Subcutaneous adipose tissue (tissue), 4 donors: ENCODE data around the gene GPRC5A. TPM values are rescaled to one million over a fixed set of nuclear protein-coding genes. Genes with fewer than 3 reads are reported as not detected.

ENCODE experiments used
- CTCF ChIP-seq: fragments of 450-650 bp; IDR thresholded peaks from one replicate; pipeline ENCODE4 v1.5.1; 2016; ENCODE audit warnings: low read depth, mild to moderate bottlenecking, control low read depth, antibody characterized with exemption, moderate library complexity
- total RNA-seq, 4 donors: library from RNA; depleted of rRNA; stranded (reverse); fragments of >200 nt; gene quantifications; one replicate each; pipeline ENCODE4 v1.1.0, GENCODE V29; 2016

GPRC5A gene
- 10 to 100 TPM in 1 of 4 donors, 1 to 10 TPM in 3; 2.7 to 15.7 (median 5.2) TPM for total RNA-seq

GRCh38 chr12:12891080-12891880 lies at the start of gene GPRC5A:
TSS of gene GPRC5A (plus strand) at chr12:12891562. CDS start at chr12:12908250, 16,688 bp downstream.
- no peak for TF ChIP-seq CTCF

- TF ChIP-seq CTCF, result no peak
Measured at GRCh38 chr12:12845794-12846243, 45.5 kb upstream of the GPRC5A start.

DNA sequence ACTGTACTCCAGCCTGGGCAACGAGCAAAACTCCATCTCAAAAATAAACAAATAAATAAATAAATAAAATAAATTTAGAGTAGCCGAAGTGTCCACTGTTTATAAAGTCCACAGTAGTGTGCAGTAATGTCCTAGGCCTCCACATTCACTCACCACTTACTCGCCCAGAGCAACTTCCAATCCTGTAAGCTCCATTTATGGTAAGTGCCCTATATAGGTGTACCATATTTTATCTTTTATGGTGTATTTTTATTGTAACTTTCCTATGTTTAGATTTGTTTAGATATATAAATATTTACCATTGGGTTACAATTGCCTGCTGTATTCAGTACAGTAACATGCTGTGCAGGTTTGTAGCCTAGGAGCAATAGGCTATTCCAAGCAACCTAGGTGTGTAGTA lies 37.9 kb upstream of the GPRC5A start:
- TF ChIP-seq CTCF, result no peak

- TF ChIP-seq CTCF, result no peak
Measured at GRCh38 chr12:12859690-12860089, 31.7 kb upstream of the GPRC5A start.

- TF ChIP-seq CTCF, result no peak
Measured at GRCh38 chr12:12864243-12864642, 27.1 kb upstream of the GPRC5A start.

- TF ChIP-seq CTCF, result no peak
Measured at GRCh38 chr12:12868477-12869235, 22.7 kb upstream of the GPRC5A start.

GRCh38 chr12:12870465-12870864 lies 20.9 kb upstream of the GPRC5A start:
- no peak for TF ChIP-seq CTCF
